Measurements from ENCODE around the gene FSTL4.

DNA sequence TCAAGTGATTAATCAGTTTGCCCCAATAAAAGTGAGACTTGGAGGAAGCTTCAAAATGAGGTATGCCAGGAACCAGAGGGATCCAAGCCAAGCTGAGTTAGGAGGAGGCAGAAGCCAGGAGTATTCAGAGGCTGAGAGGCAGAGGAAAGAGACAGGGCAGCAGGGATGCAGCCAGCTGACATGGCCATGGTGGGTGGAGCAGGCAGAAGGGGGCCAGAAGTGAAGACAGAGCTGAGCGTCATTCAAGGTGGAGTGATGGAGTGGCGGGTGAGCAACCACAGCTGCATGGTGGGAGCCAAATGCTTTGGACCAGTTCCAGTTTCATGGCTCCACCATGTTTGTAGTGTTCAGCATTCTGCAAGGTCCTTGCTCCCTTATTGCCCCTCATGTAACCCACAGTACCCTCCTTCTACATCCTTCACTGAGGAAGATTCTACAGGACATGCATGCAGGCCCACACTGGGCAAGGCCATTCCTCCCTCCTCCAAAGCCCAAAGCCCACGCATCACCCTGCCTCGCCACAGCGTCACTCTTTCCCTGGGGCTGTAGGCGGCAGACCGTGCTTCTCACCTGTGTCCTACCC, 100.6 kb downstream of the FSTL4 start:
- TF ChIP-seq, protein P1, sequence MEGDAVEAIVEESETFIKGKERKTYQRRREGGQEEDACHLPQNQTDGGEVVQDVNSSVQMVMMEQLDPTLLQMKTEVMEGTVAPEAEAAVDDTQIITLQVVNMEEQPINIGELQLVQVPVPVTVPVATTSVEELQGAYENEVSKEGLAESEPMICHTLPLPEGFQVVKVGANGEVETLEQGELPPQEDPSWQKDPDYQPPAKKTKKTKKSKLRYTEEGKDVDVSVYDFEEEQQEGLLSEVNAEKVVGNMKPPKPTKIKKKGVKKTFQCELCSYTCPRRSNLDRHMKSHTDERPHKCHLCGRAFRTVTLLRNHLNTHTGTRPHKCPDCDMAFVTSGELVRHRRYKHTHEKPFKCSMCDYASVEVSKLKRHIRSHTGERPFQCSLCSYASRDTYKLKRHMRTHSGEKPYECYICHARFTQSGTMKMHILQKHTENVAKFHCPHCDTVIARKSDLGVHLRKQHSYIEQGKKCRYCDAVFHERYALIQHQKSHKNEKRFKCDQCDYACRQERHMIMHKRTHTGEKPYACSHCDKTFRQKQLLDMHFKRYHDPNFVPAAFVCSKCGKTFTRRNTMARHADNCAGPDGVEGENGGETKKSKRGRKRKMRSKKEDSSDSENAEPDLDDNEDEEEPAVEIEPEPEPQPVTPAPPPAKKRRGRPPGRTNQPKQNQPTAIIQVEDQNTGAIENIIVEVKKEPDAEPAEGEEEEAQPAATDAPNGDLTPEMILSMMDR (IDR thresholded peaks at IDR 0.05; ENCODE audit: poor library complexity, severe bottlenecking), result no peak
- no peak for TF ChIP-seq EZH2 (IDR thresholded peaks at IDR 0.05; ENCODE audit: borderline replicate concordance, insufficient read depth, low read length, poor library complexity, severe bottlenecking)
- no peak for TF ChIP-seq SMC3 (conservative IDR thresholded peaks at IDR 0.05; ENCODE audit: poor library complexity)
- TF ChIP-seq POLR2AphosphoS5 (IDR thresholded peaks at IDR 0.05), result no peak
- no peak for TF ChIP-seq RAD21 (conservative IDR thresholded peaks at IDR 0.05)

Data from neural cell (in vitro differentiated cells).